C4-2B (cell line): ENCODE results near the gene LRG1.
"Not testable (repeated sequence)": the region's sequence is repeated elsewhere in the genome, so short reads cannot be mapped to it uniquely, and the experiment has no call there.

Source experiments
- H3K27ac ChIP-seq: fragments of 450-650 bp; 2 replicates; pipeline ENCODE4 v1.5.1; 2017
- ZFX ChIP-seq: fragments of 450-650 bp; IDR thresholded peaks from 2 replicates; pipeline ENCODE4 v1.6.1; 2017
- TF ChIP-seq, protein P1 (sequence below): fragments of 450-650 bp; conservative IDR thresholded peaks from 2 replicates; pipeline ENCODE4 v1.5.1; 2017; ENCODE audit warnings: mild to moderate bottlenecking

Gene LRG1

DNA sequence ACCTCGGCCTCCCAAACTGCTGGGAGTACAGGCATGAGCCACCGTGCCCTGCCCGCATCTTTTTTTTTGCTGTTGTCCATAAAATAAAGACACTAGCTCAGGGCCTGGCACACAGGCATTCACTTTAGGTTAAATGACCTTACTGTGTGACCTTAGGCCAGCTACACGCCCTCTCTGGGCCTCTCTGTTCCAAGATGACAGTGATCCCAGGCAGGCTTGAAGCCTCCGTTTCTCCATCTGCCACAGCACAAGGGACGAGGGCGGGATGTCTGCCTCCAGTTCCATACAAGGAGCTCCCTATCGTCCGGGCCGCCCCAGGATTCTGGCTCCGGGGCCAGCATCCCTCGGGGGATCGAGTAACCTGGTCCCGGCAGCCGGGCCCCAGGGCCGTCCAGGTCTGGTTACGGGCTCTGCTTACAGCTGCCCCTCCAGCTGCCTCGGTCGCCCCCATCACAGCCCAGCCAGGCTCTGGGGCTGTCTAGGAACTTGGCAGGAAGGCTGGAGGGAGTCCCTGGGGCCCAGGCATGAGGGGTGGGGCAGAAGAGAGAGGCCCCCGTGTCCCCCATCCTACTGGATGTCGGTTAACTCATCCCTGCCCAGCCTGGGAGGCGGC is 31.6 kb upstream of the LRG1 start:
- no peak for TF ChIP-seq ZFX
- TF ChIP-seq, protein P1, sequence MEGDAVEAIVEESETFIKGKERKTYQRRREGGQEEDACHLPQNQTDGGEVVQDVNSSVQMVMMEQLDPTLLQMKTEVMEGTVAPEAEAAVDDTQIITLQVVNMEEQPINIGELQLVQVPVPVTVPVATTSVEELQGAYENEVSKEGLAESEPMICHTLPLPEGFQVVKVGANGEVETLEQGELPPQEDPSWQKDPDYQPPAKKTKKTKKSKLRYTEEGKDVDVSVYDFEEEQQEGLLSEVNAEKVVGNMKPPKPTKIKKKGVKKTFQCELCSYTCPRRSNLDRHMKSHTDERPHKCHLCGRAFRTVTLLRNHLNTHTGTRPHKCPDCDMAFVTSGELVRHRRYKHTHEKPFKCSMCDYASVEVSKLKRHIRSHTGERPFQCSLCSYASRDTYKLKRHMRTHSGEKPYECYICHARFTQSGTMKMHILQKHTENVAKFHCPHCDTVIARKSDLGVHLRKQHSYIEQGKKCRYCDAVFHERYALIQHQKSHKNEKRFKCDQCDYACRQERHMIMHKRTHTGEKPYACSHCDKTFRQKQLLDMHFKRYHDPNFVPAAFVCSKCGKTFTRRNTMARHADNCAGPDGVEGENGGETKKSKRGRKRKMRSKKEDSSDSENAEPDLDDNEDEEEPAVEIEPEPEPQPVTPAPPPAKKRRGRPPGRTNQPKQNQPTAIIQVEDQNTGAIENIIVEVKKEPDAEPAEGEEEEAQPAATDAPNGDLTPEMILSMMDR, result no peak
- H3K27ac ChIP-seq, result no peak overlapping the region

DNA sequence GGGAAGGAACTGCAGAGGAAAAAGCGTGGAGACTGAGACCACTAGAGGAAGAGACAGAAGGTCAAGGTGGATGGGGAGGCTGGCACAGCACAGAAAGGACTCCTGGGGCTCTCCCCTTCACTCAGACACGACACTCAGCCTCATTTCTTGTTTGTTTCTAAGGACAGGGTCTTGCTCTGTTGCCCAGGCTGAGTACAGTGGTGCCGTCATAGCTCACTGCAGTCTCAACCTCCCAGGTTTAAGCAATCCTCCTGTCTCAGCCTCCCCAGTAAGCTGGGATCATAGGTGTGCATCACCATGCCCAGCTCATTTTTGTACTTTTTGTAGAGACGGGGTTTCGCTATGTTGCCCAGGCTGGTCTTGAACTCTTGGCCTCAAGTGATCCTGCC is 31.1 kb upstream of the LRG1 start:
- no peak overlapping the region for H3K27ac ChIP-seq
- TF ChIP-seq ZFX, result no peak
- TF ChIP-seq, protein P1, result no peak

DNA sequence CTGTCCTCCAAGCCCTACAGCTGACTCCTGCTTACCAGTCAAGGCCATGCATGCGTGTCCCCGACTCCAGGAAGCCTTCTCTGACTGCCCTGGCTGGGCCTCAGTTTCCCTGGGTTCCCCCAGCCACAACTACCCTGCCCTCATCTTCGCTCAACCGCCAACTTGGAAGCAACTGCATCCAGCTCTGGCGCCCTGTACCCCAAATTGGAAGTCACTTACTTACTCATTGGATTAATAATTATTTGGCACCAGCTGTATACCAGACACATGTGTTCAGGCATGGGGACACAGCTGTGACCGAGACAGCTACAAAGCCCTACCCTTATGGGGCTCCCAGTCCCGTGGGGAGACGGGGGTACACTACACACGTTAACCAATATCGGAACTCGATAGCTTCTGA is 30.6 kb upstream of the LRG1 start:
- no peak overlapping the region for H3K27ac ChIP-seq
- TF ChIP-seq, protein P1, result no peak
- no peak for TF ChIP-seq ZFX

DNA sequence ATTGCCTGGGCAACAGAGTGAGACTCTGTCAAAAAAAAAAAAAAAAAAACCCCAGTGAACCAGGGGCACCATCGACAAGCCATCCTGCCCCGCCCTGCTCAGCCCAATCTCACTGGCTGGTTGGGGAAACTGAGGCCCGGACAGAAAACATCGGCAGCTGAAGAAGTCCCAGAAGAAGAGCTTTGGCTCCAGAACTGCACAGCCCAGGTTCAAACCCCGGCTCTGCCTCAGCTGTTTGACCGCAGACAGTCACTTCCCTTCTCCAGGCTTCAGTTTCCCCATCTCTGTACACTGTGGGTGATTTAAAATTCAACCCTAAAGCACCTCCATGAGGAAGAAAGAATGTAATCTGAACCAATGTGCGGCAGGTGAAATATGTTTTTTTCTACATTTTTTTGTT is 29.1 kb upstream of the LRG1 start:
- TF ChIP-seq ZFX, result no peak
- TF ChIP-seq, protein P1, result no peak
- H3K27ac ChIP-seq, result no peak overlapping the region

DNA sequence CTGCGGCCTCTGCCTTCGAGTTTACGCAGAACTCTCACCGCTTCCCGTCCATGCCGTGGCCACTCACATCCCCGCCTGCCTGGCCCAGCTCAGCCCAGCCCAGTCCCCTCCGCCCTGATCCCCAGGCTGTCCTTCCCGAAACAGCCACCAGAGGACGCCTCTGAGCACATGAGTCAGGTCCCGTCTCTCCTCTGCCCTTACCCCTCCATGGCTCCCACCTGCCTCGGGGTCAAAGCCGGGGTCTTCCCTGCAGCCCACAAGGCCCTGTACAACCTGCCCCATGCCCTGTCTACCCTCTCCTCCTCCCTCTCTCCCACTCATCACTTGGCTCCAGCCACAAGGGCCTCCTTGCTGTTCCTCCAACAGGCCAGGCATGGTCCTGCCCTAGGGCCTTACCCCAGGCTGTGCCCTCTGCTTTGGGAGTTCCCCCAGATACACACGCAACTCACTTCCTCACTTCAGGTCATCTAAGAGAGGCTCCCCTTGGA is 27.8 kb upstream of the LRG1 start:
- TF ChIP-seq ZFX, result no peak
- TF ChIP-seq, protein P1, result peak; percentile 94
- H3K27ac ChIP-seq, result no peak overlapping the region

DNA sequence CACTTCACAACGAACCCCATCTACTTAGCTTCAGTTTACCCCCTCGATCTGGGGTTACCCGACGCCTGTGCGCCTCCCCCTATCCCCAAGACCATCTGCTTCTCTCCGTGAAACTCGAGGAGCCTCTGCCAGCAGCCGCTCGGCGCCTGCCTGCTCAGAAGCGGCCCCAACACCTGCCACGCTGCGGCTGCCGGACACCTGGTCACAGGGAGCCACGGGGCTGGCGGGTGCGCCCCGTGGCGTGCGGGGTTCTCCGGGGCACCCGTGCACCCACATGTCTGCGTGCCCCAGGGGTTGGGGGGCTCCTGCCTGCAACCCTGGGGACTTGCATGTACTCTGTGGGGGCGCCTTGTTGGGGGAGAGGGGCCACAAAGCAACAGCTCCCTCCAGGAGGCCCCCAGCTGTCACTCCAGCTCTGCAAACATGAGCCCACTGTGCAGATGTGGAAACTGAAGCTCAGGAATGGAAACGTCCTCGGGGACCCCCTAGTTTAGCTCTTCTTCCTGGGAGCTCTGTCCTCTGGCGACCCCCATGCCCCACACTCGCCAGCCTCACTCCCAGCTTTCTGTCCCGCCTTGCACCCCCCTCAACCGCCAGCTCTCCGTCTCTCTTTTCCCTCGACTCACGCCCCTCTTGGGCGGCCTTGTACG is 26.7 kb upstream of the LRG1 start:
- no peak overlapping the region for H3K27ac ChIP-seq
- no peak for TF ChIP-seq ZFX
- TF ChIP-seq, protein P1, result no peak

DNA sequence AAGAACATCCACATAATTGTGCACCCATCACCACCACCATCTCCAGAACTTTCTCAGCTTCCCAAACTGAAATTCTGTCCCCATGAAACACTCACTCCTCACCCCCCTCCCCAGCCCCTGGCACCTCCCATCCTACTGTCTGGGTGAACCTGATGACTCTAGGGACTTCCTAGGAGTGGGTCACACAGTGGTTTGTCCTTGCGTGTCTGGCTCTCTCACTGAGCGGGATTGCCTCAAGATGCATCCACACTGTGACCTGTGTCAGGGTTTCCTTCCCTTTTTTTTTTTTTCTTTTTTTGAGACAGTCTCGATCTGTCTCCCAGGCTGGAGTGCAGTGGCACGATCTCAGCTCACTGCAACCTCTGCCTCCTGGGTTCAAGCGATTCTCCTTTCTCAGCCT is 23.7 kb upstream of the LRG1 start:
- H3K27ac ChIP-seq, result not testable (repeated sequence)

DNA sequence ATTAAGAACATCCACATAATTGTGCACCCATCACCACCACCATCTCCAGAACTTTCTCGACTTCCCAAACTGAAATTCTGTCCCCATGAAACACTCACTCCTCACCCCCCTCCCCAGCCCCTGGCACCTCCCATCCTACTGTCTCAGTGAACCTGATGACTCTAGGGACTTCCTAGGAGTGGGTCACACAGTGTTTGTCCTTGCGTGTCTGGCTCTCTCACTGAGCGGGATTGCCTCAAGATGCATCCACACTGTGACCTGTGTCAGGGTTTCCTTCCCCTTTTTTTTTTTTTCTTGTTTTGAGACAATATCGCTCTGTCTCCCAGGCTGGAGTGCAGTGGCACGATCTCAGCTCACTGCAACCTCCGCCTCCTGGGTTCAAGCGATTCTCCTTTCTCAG is 22.2 kb upstream of the LRG1 start:
- not testable (repeated sequence) for H3K27ac ChIP-seq
